Fibroblast of lung (primary cell): ENCODE measurements around the gene PPM1G.

Experiments used
- CTCF ChIP-seq, 2 donors: IDR thresholded peaks in 1 of 2; conservative IDR thresholded peaks in 1 of 2; 1 replicate in 1 of 2; 2 replicates in 1 of 2; pipeline ENCODE4 v1.5.1; 2011 to 2012; ENCODE audit warnings: low read length in 2 of 2, control low read depth in 1 of 2, inconsistent platforms in 1 of 2, low read depth in 1 of 2, mild to moderate bottlenecking in 1 of 2
- EZH2 ChIP-seq: IDR thresholded peaks from 2 replicates; pipeline ENCODE4 v1.5.1; 2012; ENCODE audit warnings: low read length, control low read depth, mild to moderate bottlenecking; ENCODE audit errors: missing control alignments

- no peak for TF ChIP-seq CTCF (conservative IDR thresholded peaks at IDR 0.05 in 1 of 2, IDR thresholded peaks at IDR 0.05 in 1 of 2; ENCODE audit: low read depth in 1 of 2, low read length in 2 of 2)
- no peak for TF ChIP-seq EZH2
Measured at GRCh38 chr2:27398962-27399361, 10.4 kb downstream of the PPM1G start.
